ENCODE results near the gene SPANXN3.

Gene SPANXN3

GRCh38 chrX:143462696-143463095 lies 54.6 kb downstream of the SPANXN3 start:
- POLR2A ChIA-PET = no interaction called here
- CTCF ChIA-PET = no interaction called here
- TF ChIP-seq SUZ12 (IDR thresholded peaks at IDR 0.05) (no peak), L3MBTL2 (conservative IDR thresholded peaks at IDR 0.05) (no peak), HDGF (IDR thresholded peaks at IDR 0.05; ENCODE audit: borderline replicate concordance) (no peak), FOXM1 (IDR thresholded peaks at IDR 0.05; ENCODE audit: borderline replicate concordance) (no peak), ZNF384 (IDR thresholded peaks at IDR 0.05) (no peak), ARNT (IDR thresholded peaks at IDR 0.05) (no peak), NFRKB (IDR thresholded peaks at IDR 0.05) (no peak), FOXK2 (IDR thresholded peaks at IDR 0.05) (no peak), TARDBP (IDR thresholded peaks at IDR 0.05) (no peak), FOXA1 (IDR thresholded peaks at IDR 0.05) (no peak), BHLHE40 (IDR thresholded peaks at IDR 0.05; ENCODE audit: borderline replicate concordance) (no peak), LEF1 (IDR thresholded peaks at IDR 0.05; ENCODE audit: borderline replicate concordance) (no peak), PKNOX1 (IDR thresholded peaks at IDR 0.05) (no peak), SP1 (IDR thresholded peaks at IDR 0.05) (no peak), CTBP1 (IDR thresholded peaks at IDR 0.05; ENCODE audit: borderline replicate concordance) (no peak), ELF4 (IDR thresholded peaks at IDR 0.05) (no peak)
- no peak for DNase-seq (ENCODE audit: extremely low spot score)

- CTCF ChIA-PET = no interaction called here
- TF ChIP-seq BHLHE40 (IDR thresholded peaks at IDR 0.05; ENCODE audit: borderline replicate concordance) (no peak), SP1 (IDR thresholded peaks at IDR 0.05) (no peak), LEF1 (IDR thresholded peaks at IDR 0.05; ENCODE audit: borderline replicate concordance) (no peak), FOXM1 (IDR thresholded peaks at IDR 0.05; ENCODE audit: borderline replicate concordance) (no peak), ZNF384 (IDR thresholded peaks at IDR 0.05) (no peak), L3MBTL2 (conservative IDR thresholded peaks at IDR 0.05) (no peak), FOXA1 (IDR thresholded peaks at IDR 0.05) (no peak), FOXK2 (IDR thresholded peaks at IDR 0.05) (no peak), ELF4 (IDR thresholded peaks at IDR 0.05) (no peak), TARDBP (IDR thresholded peaks at IDR 0.05) (no peak), HDGF (IDR thresholded peaks at IDR 0.05; ENCODE audit: borderline replicate concordance) (no peak), NFRKB (IDR thresholded peaks at IDR 0.05) (no peak), CTBP1 (IDR thresholded peaks at IDR 0.05; ENCODE audit: borderline replicate concordance) (no peak), SUZ12 (IDR thresholded peaks at IDR 0.05) (no peak), PKNOX1 (IDR thresholded peaks at IDR 0.05) (no peak)
- POLR2A ChIA-PET = no interaction called here
- no peak for DNase-seq (ENCODE audit: extremely low spot score)
Measured at GRCh38 chrX:143461606-143462005, 55.7 kb downstream of the SPANXN3 start.
